DND-41 (cell line): Measurements from ENCODE around the gene HPS3.

Source experiments
- EZH2 ChIP-seq: IDR thresholded peaks from 3 replicates; pipeline ENCODE4 v1.6.1; 2012; ENCODE audit warnings: borderline replicate concordance, low read depth, mild to moderate bottlenecking, moderate library complexity, low read length, inconsistent platforms; ENCODE audit not compliant: severe bottlenecking
- TF ChIP-seq, protein P1 (sequence below): IDR thresholded peaks from 2 replicates; pipeline ENCODE4 v1.5.1; 2012; ENCODE audit warnings: borderline replicate concordance, low read length, moderate library complexity, mild to moderate bottlenecking; ENCODE audit not compliant: poor library complexity, severe bottlenecking; ENCODE audit errors: extremely low read depth

DNA sequence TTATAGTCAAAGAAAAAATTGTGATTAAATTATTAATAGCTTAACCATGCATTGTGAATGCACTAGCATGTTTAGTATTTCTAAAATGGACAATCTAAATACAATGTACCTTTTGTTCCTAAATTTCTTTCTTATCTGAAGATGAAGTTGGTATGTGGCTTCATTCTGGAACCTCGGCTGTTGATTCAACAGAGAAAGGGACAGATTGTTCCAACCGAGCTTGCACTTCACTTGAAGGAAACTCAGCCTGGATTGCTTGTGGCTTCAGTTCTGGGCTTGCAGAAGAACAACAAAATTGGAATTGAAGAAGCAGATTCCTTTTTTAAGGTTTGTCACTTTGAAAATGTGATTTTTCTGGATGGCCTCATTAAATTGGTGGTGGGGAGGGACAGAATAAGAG, 32.6 kb downstream of the HPS3 start:
- TF ChIP-seq EZH2: no peak
- TF ChIP-seq, protein P1, sequence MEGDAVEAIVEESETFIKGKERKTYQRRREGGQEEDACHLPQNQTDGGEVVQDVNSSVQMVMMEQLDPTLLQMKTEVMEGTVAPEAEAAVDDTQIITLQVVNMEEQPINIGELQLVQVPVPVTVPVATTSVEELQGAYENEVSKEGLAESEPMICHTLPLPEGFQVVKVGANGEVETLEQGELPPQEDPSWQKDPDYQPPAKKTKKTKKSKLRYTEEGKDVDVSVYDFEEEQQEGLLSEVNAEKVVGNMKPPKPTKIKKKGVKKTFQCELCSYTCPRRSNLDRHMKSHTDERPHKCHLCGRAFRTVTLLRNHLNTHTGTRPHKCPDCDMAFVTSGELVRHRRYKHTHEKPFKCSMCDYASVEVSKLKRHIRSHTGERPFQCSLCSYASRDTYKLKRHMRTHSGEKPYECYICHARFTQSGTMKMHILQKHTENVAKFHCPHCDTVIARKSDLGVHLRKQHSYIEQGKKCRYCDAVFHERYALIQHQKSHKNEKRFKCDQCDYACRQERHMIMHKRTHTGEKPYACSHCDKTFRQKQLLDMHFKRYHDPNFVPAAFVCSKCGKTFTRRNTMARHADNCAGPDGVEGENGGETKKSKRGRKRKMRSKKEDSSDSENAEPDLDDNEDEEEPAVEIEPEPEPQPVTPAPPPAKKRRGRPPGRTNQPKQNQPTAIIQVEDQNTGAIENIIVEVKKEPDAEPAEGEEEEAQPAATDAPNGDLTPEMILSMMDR: no peak
